Loucy (cell line): Measurements from ENCODE around the gene MAP2K3.

Experiments used
- H2AFZ ChIP-seq: fragments of 200-600 bp; sonication (generic); 2 replicates; pipeline ENCODE4 v1.6.0; 2016; ENCODE audit warnings: antibody characterized with exemption, mild to moderate bottlenecking, low read length, moderate library complexity
- H3F3A ChIP-seq: fragments of 200-600 bp; 2 replicates; pipeline ENCODE4 v1.6.0; 2016; ENCODE audit warnings: antibody characterized with exemption, low read depth, mild to moderate bottlenecking
- H3K27me3 ChIP-seq: fragments of 200-600 bp; sonication (generic); 2 replicates; pipeline ENCODE4 v1.6.1; 2014; ENCODE audit warnings: low read length, mild to moderate bottlenecking; ENCODE audit not compliant: insufficient read depth, poor library complexity, severe bottlenecking
- H3K36me3 ChIP-seq: fragments of 200-600 bp; sonication (generic); 2 replicates; pipeline ENCODE4 v1.6.1; 2016; ENCODE audit warnings: low read length; ENCODE audit not compliant: insufficient read depth
- H3K4me1 ChIP-seq: fragments of 200-600 bp; sonication (generic); 2 replicates; pipeline ENCODE4 v1.5.1; 2014; ENCODE audit warnings: low read length, mild to moderate bottlenecking; ENCODE audit not compliant: insufficient read depth, poor library complexity, severe bottlenecking
- H3K4me2 ChIP-seq: fragments of 200-600 bp; sonication (generic); 2 replicates; pipeline ENCODE4 v1.6.0; 2014; ENCODE audit warnings: antibody characterized with exemption, low read length, low read depth, mild to moderate bottlenecking; ENCODE audit not compliant: poor library complexity, severe bottlenecking
- H3K4me3 ChIP-seq: fragments of 200-600 bp; sonication (generic); 2 replicates; pipeline ENCODE4 v1.5.1; 2014; ENCODE audit warnings: low read length, mild to moderate bottlenecking, mixed read lengths; ENCODE audit not compliant: poor library complexity, severe bottlenecking
- H3K79me2 ChIP-seq: fragments of 200-600 bp; sonication (generic); 2 replicates; pipeline ENCODE4 v1.6.1; 2014; ENCODE audit warnings: low read length; ENCODE audit not compliant: insufficient read depth
- H3K9ac ChIP-seq: fragments of 200-600 bp; sonication (generic); 2 replicates; pipeline ENCODE4 v1.6.0; 2014; ENCODE audit warnings: mild to moderate bottlenecking, low read depth, low read length, moderate library complexity; ENCODE audit not compliant: poor library complexity, severe bottlenecking
- H3K9me2 ChIP-seq: fragments of 200-600 bp; sonication (generic); replicated peaks from 2 replicates; pipeline ENCODE4 v1.6.1; 2016; ENCODE audit warnings: low read depth, low read length, mixed read lengths
- H3K9me3 ChIP-seq: fragments of 200-600 bp; sonication (generic); 2 replicates; pipeline ENCODE4 v1.6.1; 2014; ENCODE audit warnings: mild to moderate bottlenecking, antibody characterized with exemption, low read length, low read depth; ENCODE audit not compliant: insufficient read depth
- H4K20me1 ChIP-seq: fragments of 200-600 bp; sonication (generic); 2 replicates; pipeline ENCODE4 v1.6.0; 2014; ENCODE audit warnings: antibody characterized with exemption, low read length, mild to moderate bottlenecking; ENCODE audit not compliant: insufficient read depth, poor library complexity, severe bottlenecking
- EZH2phosphoT487 ChIP-seq: fragments of 200-600 bp; IDR thresholded peaks from 2 replicates; pipeline ENCODE4 v1.6.1; 2018; ENCODE audit warnings: antibody characterized with exemption, mild to moderate bottlenecking, moderate library complexity, borderline replicate concordance
- TF ChIP-seq, protein P1 (sequence below): fragments of 200-600 bp; sonication (generic); conservative IDR thresholded peaks from 2 replicates; pipeline ENCODE4 v1.5.1; 2014; ENCODE audit warnings: mild to moderate bottlenecking, antibody characterized with exemption, low read length

Gene MAP2K3

DNA sequence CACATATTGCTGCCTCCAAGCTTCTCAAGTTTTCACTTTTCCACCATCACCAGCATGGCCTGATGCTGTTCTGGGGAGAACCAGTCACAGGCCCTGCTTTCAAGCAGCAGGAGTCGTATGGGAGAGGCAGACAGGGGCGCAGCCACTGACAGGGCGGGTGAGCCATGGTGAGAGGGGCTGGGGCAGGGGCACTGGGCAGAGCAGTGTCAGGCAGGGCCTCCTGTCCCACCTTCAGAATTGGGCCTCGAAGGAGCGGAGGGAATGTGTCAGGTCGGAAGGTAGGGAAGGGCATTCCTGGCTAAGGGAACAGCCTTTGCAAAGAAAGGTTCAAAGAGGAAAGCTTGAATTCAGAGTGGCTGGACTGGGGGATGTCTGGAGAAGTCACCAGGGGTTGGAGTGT lies 4.9 kb upstream of the MAP2K3 start:
- no peaks in the 10 kb centered on the region for H3K9me2 ChIP-seq
- no peak overlapping the region for H3K9ac ChIP-seq
- H3K79me2 ChIP-seq: peaks cover under 1% of the 10 kb centered on the region; the same call in 1 of the 2 replicates
- H3K4me2 ChIP-seq: no peak overlapping the region
- H3F3A ChIP-seq: no peaks in the 10 kb centered on the region
- H2AFZ ChIP-seq: peak overlapping the region; percentile 92; the same call in 1 of the 2 replicates
- H3K27me3 ChIP-seq: no peaks in the 10 kb centered on the region
- no peaks in the 10 kb centered on the region for H3K9me3 ChIP-seq
- H3K4me1 ChIP-seq: peaks cover 9% of the 10 kb centered on the region
- H3K4me3 ChIP-seq: no peak overlapping the region
- no peaks in the 10 kb centered on the region for H3K36me3 ChIP-seq
- H4K20me1 ChIP-seq: no peaks in the 10 kb centered on the region
- TF ChIP-seq, protein P1, sequence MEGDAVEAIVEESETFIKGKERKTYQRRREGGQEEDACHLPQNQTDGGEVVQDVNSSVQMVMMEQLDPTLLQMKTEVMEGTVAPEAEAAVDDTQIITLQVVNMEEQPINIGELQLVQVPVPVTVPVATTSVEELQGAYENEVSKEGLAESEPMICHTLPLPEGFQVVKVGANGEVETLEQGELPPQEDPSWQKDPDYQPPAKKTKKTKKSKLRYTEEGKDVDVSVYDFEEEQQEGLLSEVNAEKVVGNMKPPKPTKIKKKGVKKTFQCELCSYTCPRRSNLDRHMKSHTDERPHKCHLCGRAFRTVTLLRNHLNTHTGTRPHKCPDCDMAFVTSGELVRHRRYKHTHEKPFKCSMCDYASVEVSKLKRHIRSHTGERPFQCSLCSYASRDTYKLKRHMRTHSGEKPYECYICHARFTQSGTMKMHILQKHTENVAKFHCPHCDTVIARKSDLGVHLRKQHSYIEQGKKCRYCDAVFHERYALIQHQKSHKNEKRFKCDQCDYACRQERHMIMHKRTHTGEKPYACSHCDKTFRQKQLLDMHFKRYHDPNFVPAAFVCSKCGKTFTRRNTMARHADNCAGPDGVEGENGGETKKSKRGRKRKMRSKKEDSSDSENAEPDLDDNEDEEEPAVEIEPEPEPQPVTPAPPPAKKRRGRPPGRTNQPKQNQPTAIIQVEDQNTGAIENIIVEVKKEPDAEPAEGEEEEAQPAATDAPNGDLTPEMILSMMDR: no peak
- TF ChIP-seq EZH2phosphoT487: no peak

DNA sequence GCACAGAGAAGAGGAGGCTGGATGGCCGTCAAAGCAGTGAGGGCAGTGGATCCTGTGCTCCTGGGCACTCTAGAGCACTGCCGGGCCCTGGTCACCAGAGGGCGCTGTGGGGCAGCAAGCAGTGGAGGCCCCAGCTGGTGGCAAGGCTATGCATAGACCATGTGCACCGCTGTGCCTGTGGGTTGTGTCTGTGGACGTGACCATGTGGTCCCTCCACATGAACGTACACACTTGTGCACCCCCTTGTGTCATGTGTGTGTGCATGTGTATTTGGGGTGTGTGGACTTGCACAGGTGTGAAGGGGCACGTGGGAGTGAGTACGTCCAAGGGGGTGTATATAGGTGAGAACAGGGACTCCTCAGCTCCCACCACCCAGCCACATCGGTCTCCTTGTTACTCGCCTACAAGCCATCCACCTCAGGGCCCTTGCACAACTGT lies 4.4 kb upstream of the MAP2K3 start:
- Histone ChIP-seq H3F3A (no peaks in the 10 kb centered on the region), H4K20me1 (no peaks in the 10 kb centered on the region), H3K79me2 (peaks cover 5% of the 10 kb centered on the region), H3K9me2 (no peaks in the 10 kb centered on the region), H3K9ac (no peak overlapping the region), H3K4me2 (no peak overlapping the region), H3K27me3 (no peaks in the 10 kb centered on the region), H3K9me3 (no peaks in the 10 kb centered on the region), H3K4me3 (no peak overlapping the region), H3K36me3 (no peaks in the 10 kb centered on the region), H2AFZ (peak overlapping the region; percentile 92; the same call in 1 of the 2 replicates), H3K4me1 (peaks cover 8% of the 10 kb centered on the region)
- TF ChIP-seq, protein P1: peak; percentile 89
- TF ChIP-seq EZH2phosphoT487: no peak

DNA sequence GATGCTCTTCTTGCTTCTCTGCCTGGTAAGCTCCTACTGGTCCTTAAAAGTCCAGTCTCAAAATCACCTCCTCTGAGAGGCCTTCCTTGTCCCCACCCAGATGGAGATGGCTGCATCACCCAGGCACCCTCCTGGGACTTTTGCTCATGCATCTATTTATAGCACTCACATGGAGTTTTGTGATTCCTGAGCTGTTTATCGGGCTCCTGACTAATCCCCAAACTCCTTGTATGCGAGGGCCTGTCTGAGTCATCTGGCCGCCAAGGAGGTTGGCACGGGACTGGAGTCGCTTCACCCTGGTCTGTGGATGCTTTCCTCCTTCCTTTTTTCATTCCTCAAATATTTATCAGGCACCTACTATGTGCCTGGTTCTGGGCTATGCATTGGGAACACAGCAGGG lies 2.3 kb upstream of the MAP2K3 start:
- peaks cover 27% of the 10 kb centered on the region for H3K79me2 ChIP-seq
- no peak overlapping the region for H3K4me2 ChIP-seq
- H4K20me1 ChIP-seq: peaks cover 13% of the 10 kb centered on the region
- H3K9me3 ChIP-seq: no peaks in the 10 kb centered on the region
- H3K9ac ChIP-seq: no peak overlapping the region
- H3K4me1 ChIP-seq: peaks cover 27% of the 10 kb centered on the region
- no peak overlapping the region for H3K4me3 ChIP-seq
- H3K27me3 ChIP-seq: no peaks in the 10 kb centered on the region
- no peaks in the 10 kb centered on the region for H3K36me3 ChIP-seq
- no peak overlapping the region for H2AFZ ChIP-seq
- H3F3A ChIP-seq: no peaks in the 10 kb centered on the region
- TF ChIP-seq, protein P1: no peak
- TF ChIP-seq EZH2phosphoT487: no peak
- H3K9me2 ChIP-seq: no peaks in the 10 kb centered on the region
